Heart right ventricle (tissue), 16 donors: ENCODE results near the gene CGNL1. TPM values are rescaled to one million over a fixed set of nuclear protein-coding genes. Genes with fewer than 3 reads are reported as not detected.

Experiments
- ATAC-seq, 8 donors: fragments of 200-7000 bp; cut with Tn5 transposase; one replicate each; pipeline ENCODE4 v1.9.1; 2020; ENCODE audit warnings: mild to moderate bottlenecking in 8 of 8, moderate library complexity in 8 of 8, moderate number of reproducible peaks in 1 of 8
- DNase-seq, 2 donors: peaks; one replicate each; pipeline ENCODE4 v3.0.0-alpha.2; 2020
- H3K27ac ChIP-seq, 10 donors: fragments of 200-600 bp; sonication (generic) in 2 of 10; one replicate each; pipeline versions ENCODE4 v1.5.0 to v1.8.0; 2020 to 2022; ENCODE audit warnings: mild to moderate bottlenecking in 3 of 10
- H3K27me3 ChIP-seq, 7 donors: fragments of 200-600 bp; one replicate each; pipeline ENCODE4 v1.8.0; 2021 to 2022; ENCODE audit warnings: mild to moderate bottlenecking in 2 of 7
- H3K36me3 ChIP-seq, 9 donors: fragments of 200-600 bp; sonication (generic) in 1 of 9; one replicate each; pipeline versions ENCODE4 v1.5.0 to v1.8.0; 2020 to 2022; ENCODE audit warnings: mild to moderate bottlenecking in 2 of 9
- H3K4me1 ChIP-seq, 9 donors: fragments of 200-600 bp; sonication (generic) in 1 of 9; one replicate each; pipeline versions ENCODE4 v1.5.0 to v1.8.0; 2020 to 2022; ENCODE audit warnings: mild to moderate bottlenecking in 4 of 9
- H3K4me3 ChIP-seq, 10 donors: fragments of 200-600 bp; sonication (generic) in 2 of 10; one replicate each; pipeline versions ENCODE4 v1.5.0 to v1.8.0; 2020 to 2022; ENCODE audit warnings: mild to moderate bottlenecking in 7 of 10, moderate library complexity in 2 of 10
- H3K9me3 ChIP-seq, 11 donors: fragments of 200-600 bp in 10 of 11; sonication (generic) in 2 of 11; one replicate each; pipeline versions ENCODE4 v1.5.0 to v1.8.0; 2013 to 2022; ENCODE audit warnings: mild to moderate bottlenecking in 2 of 11, control low read depth in 1 of 11, moderate library complexity in 1 of 11
- CTCF ChIP-seq, 9 donors: fragments of 200-600 bp; sonication (generic) in 2 of 9; IDR thresholded peaks; one replicate each; pipeline versions ENCODE4 v1.5.0 to v1.8.0; 2021 to 2022; ENCODE audit warnings: antibody characterized with exemption in 9 of 9, mild to moderate bottlenecking in 5 of 9, moderate library complexity in 1 of 9
- WGBS, 2 donors: extraction: QIAGEN DNeasy Blood & Tissue Kit; methylation state at CpG; one replicate each; pipeline ENCODE4 v1.1.7; 2013; ENCODE audit warnings: inconsistent platforms in 1 of 2; 5-methylcytosine and 5-hydroxymethylcytosine counted together
- intact Hi-C, 10 donors: fragments of 100-400 bp; cut with DNase I; formaldehyde crosslinking; loops; one replicate each; pipeline versions ENCODE4 v1.11.1 to v1.14.2; 2022
- polyA plus RNA-seq, 2 donors: library from polyadenylated mRNA; stranded (reverse); fragments of 200-250 nt; gene quantifications; one replicate each; pipeline ENCODE4 v1.2.3, GENCODE V29; 2013
- total RNA-seq, 10 donors: library from RNA; stranded (reverse); fragmentation: NEBNext Ultra II Directional in 3 of 10; extraction: Animal tissue kit (Norgen Biotek cat#: 25700) in 3 of 10; gene quantifications; one replicate each; pipeline versions ENCODE4 v1.2.1 to v1.2.4, GENCODE V29; 2021 to 2023
- donor health status: Arrhythmogenic right ventricular cardiomyopathy.
- donor health status: ischemic (EF 13 %, LVEDD 7.1; RV severe dilation, severe dysfunction).
- donor health status: healthy with polysubstance abuse.
- donor health status: DM: no; HTN: yes; CAD: no.
- donor health status: DM: no; HTN: no; CAD: no.
- donor health status: ischemic (EF 25% LVEDD 6.9; RV normal size, moderate dysfunction).
- donor health status: ischemic (EF 25% LVEDD 5.7; RV mildly dilated, moderate dysfunction).
- donor health status: healthy.
- donor health status: DM: yes; HTN: yes; CAD: no.
- donor health status: Ischemic cardiomyopathy.
- donor health status: ischemic (EF 35%, LVEDD 5.7; RV mildly dilated, moderate dysfunction).
- donor health status: nonischemic (EF 11% LVEDD 7.7; RV severe dilation, severe dysfunction).
- donor health status: DM: yes; HTN: yes; CAD: no.
- donor health status: PGD.
- donor health status: ischemic (EF 29% LVEDD 5.4; RV normal size, mild dysfunction).
- donor health status: nonischemic (EF 23%, LVEDD 6.1; RV moderate dilation, normal function).

Gene CGNL1
- total and polyA plus RNA-seq, 12 donors = 2.7 to 42.9 (median 33.7) TPM

GRCh38 chr15:57534281-57534680, 158.0 kb downstream of the CGNL1 start:
- Histone ChIP-seq H3K4me3 (no peak overlapping the region), H3K9me3 (no peaks in the 10 kb centered on the region), H3K4me1 (peaks cover 4 to 40% (median 26%) of the 10 kb centered on the region in 9 donors), H3K27me3 (no peaks in the 10 kb centered on the region), H3K36me3 (peaks cover 0 to 4% (median 0%) of the 10 kb centered on the region in 9 donors), H3K27ac (peak overlapping the region in 6 of 10 donors; percentile 7 to 58 (median 44))
- no peak for TF ChIP-seq CTCF (IDR thresholded peaks at IDR 0.05)
- WGBS, 2 donors = 24 to 35% methylated on average over 6 of the region's 6 CpGs
- DNase-seq (peak in 1 of 2 donors; percentile 41), ATAC-seq (peak; percentile 46 to 82 (median 72))
- intact Hi-C loops = loop anchor here in 1 of 10 donors (10.0 kb wide), 1 partner anchor 389 kb away; no protein-coding TSS in a partner anchor

GRCh38 chr15:57537072-57537471, 160.8 kb downstream of the CGNL1 start:
- DNase-seq (no peak), ATAC-seq (peak in 4 of 8 donors; percentile 28 to 51 (median 45))
- Histone ChIP-seq H3K9me3 (no peaks in the 10 kb centered on the region), H3K36me3 (peaks cover 0 to 4% (median 0%) of the 10 kb centered on the region in 9 donors), H3K4me3 (no peak overlapping the region), H3K27ac (no peak overlapping the region), H3K27me3 (no peaks in the 10 kb centered on the region), H3K4me1 (peaks cover 4 to 45% (median 26%) of the 10 kb centered on the region in 9 donors)
- intact Hi-C loops = loop anchor here in 1 of 10 donors (10.0 kb wide), 1 partner anchor 392 kb away; no protein-coding TSS in a partner anchor
- TF ChIP-seq CTCF (IDR thresholded peaks at IDR 0.05) = no peak
- WGBS, 2 donors = 82 to 83% methylated on average over 7 of the region's 7 CpGs

GRCh38 chr15:57537488-57538264, 161.4 kb downstream of the CGNL1 start:
- Histone ChIP-seq H3K27me3 (no peaks in the 10 kb centered on the region), H3K36me3 (peaks cover 0 to 4% (median 0%) of the 10 kb centered on the region in 9 donors), H3K27ac (no peak overlapping the region), H3K4me3 (no peak overlapping the region), H3K4me1 (peaks cover 4 to 46% (median 26%) of the 10 kb centered on the region in 9 donors), H3K9me3 (no peaks in the 10 kb centered on the region)
- WGBS, 2 donors = 95 to 97% methylated on average over 4 of the region's 4 CpGs
- intact Hi-C loops = loop anchor here in 1 of 10 donors (10.0 kb wide), 1 partner anchor 393 kb away; no protein-coding TSS in a partner anchor
- no peak for TF ChIP-seq CTCF (IDR thresholded peaks at IDR 0.05)
- ATAC-seq (no peak), DNase-seq (no peak)

- Histone ChIP-seq H3K27ac (no peak overlapping the region), H3K36me3 (peaks cover 0 to 4% (median 0%) of the 10 kb centered on the region in 9 donors), H3K27me3 (no peaks in the 10 kb centered on the region), H3K9me3 (no peaks in the 10 kb centered on the region), H3K4me3 (no peak overlapping the region), H3K4me1 (peaks cover 4 to 41% (median 25%) of the 10 kb centered on the region in 9 donors)
- intact Hi-C loops = loop anchor here in 1 of 10 donors (10.0 kb wide), 1 partner anchor 393 kb away; no protein-coding TSS in a partner anchor
- TF ChIP-seq CTCF (IDR thresholded peaks at IDR 0.05) = no peak
- ATAC-seq (no peak), DNase-seq (no peak)
Measured at GRCh38 chr15:57538265-57538529, 161.9 kb downstream of the CGNL1 start.
